ENCODE data around the gene PIEZO2.
"Not testable (repeated sequence)": the region's sequence is repeated elsewhere in the genome, so short reads cannot be mapped to it uniquely, and the experiment has no call there.

Gene PIEZO2

DNA sequence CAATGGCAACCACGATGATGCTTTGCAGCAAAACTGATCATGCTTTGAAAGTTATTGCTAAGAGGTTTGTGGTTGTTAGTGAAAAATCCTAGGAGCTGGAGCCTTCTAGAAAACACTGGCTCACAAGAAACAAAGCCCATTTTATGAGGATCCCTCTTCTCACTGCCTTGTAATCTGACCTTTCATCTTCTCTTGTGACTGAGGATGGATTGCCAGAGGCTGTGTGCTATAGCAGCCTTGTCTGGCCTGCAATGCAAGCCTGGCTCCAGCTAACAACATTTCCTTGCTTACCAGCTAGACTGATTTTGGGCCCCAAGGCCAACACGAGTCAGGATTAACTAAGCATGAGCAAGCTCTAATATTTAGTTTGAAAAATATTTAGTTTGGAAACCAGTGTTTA lies 13.1 kb downstream of the PIEZO2 start:
- TF ChIP-seq ZFX (IDR thresholded peaks at IDR 0.05; ENCODE audit: borderline replicate concordance) = no peak
- no peak overlapping the region for H3K27ac ChIP-seq

DNA sequence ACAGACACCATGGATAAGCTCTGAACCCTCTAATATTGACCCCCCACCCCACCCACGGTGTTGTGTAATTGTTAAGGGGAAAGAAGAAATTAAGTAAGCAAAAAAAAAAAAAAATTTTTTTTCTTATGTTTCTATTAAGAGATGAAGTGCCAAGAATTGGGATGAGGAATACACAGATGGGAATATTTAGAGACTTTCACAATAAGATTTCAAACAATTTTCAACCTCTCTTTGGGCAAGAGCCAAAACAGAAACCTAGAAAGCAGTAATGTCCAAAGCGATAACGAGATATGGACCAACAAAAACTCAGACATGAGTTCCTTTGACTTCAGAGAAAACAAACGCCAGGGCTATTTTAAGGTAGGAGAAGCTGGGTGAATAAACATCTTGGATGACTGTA lies 14.4 kb downstream of the PIEZO2 start:
- no peak overlapping the region for H3K27ac ChIP-seq
- TF ChIP-seq CTCF (IDR thresholded peaks at IDR 0.05) (no peak), ZFX (IDR thresholded peaks at IDR 0.05; ENCODE audit: borderline replicate concordance) (no peak)

DNA sequence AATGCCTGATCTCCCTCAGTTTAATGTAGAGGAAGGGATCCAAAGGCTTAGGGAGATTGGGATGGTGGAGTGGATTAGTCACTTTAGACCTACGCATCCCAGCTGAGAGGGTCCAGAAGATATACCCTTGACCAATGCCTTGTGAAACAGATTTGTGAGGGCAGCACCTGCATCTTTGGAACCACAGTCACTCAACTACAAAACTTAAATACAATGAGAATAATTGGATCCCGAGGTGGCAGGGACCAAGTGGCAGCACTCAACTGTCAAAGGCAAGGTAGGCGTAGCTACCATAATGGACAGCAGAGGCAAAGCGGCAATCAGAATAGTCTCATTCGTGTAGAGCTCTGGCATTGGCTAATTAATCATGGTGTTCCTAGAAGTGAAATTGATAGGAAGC lies 20.3 kb downstream of the PIEZO2 start:
- not testable (repeated sequence) for H3K27ac ChIP-seq

- TF ChIP-seq CTCF (IDR thresholded peaks at IDR 0.05) (no peak), ZFX (IDR thresholded peaks at IDR 0.05; ENCODE audit: borderline replicate concordance) (no peak)
Measured at GRCh38 chr18:11125492-11126315, 23.7 kb downstream of the PIEZO2 start.

DNA sequence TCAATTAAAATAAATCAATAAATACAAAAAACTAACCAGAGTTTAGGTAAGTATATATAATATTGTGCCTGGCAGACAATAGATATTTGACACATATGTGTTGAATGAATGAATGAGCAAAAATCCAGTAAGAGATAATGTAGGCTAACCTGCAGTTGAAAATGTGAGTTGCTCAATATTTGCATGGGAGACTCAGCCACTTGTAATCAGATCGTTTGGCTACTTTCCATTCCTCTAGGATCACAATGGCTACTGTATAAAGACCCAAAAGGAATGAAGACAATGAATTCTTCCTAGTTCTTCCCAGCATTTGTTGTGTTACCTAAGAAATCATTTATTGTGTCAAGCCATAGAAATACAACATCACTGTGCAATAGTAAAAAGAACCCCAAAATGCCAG lies 25.3 kb downstream of the PIEZO2 start:
- no peak for TF ChIP-seq ZFX (IDR thresholded peaks at IDR 0.05; ENCODE audit: borderline replicate concordance)
- TF ChIP-seq CTCF (IDR thresholded peaks at IDR 0.05) = no peak
- no peak overlapping the region for H3K27ac ChIP-seq

More at GRCh38 chr18:11125492-11126315, 23.7 kb downstream of the PIEZO2 start:
- no peak overlapping the region for H3K27ac ChIP-seq

DNA sequence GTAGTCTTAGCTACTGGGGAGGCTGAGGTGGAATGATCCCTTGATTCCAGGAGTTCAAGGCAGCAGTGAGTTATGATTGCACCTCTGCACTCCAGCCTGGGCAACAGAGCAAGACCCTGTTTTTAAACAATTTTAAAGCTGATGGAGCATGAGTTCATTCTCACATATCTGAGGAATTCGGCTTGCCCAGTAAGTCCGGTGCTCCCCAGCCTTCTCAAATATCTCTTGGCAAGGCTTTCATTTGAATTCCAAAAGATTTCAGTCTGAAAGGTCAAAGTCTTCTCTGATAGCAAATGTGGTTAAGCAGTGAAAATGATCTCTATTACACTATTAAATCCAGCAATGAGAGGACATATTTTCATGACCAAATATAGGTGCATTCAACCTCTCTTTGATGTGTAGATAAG lies 27.9 kb downstream of the PIEZO2 start:
- no peak overlapping the region for H3K27ac ChIP-seq
- TF ChIP-seq ZFX (IDR thresholded peaks at IDR 0.05; ENCODE audit: borderline replicate concordance) (no peak), CTCF (IDR thresholded peaks at IDR 0.05) (no peak)

DNA sequence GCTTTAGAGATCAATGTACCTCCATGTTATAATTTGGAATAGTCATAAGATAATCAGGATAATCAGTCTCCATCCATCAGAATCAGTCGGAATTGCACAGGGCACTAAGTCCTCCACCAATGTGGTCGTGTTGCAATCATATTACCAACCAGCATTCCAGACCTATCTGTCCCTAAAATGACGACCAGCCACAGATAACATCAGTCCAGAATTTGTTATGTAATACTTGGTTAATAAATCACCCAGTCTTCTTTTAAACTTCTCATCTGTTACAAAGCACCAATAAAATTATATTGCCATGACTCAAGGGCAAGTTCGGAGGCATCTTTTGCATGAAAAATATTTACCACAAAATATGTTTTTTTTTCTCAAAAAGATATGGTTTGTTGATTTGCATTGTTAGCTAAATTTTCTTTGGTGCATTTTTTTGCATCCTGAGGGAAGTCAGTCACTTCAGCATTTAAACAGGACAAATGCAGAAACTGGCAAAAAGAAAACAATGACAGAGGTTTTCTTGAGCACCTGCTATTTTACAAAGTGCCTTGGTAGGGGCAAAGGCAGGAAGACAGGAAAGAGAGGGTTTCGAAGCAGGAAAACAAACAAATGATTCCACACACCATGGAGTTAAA lies 29.3 kb downstream of the PIEZO2 start:
- H3K27ac ChIP-seq = no peak overlapping the region
- TF ChIP-seq CTCF (IDR thresholded peaks at IDR 0.05) (no peak), ZFX (IDR thresholded peaks at IDR 0.05; ENCODE audit: borderline replicate concordance) (no peak)

DNA sequence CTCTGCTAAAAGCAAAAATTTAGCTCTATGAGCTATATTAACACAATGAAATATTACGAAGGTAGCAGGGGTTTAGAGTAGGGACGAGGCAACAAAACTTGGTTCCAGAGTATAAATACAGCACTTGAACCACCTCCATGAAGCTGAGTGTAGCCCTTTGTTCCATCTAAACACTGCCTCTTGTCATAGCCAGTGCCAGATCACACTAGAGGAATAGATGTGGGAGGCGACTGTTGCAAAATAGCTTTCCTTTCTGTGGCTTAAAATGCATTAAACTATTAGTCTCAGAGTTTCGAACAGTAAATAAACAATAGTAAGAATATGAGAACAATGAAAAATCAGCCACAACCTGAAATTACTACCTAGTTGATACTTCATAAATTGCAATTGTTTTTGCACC lies 29.8 kb downstream of the PIEZO2 start:
- no peak overlapping the region for H3K27ac ChIP-seq
- no peak for TF ChIP-seq CTCF (IDR thresholded peaks at IDR 0.05)
- no peak for TF ChIP-seq ZFX (IDR thresholded peaks at IDR 0.05; ENCODE audit: borderline replicate concordance)
